Measurements from ENCODE around the gene ZNF669. TPM values are rescaled to one million over a fixed set of nuclear protein-coding genes. Genes with fewer than 3 reads are reported as not detected.
"Not testable (repeated sequence)": the region's sequence is repeated elsewhere in the genome, so short reads cannot be mapped to it uniquely, and the experiment has no call there.

Gene ZNF669
- 7.0 TPM for total RNA-seq
- polyA plus RNA-seq (ENCODE audit: insufficient read depth in 1 of 8, insufficient read length in 8 of 8, low replicate concordance in 1 of 8): 1 to 10 TPM; 4.5 to 7.6 (median 6.0) TPM
- long read RNA-seq, donor 1, partial matches to known transcripts: 0 of 2 reads
- long read RNA-seq, donor 1, other reads (novel, unspliced or antisense): 0 of 2 reads
- long read RNA-seq, donor 2: 0 reads
- long read RNA-seq, donor 3, partial matches to known transcripts: 0 of 3 reads
- long read RNA-seq, donor 3, other reads (novel, unspliced or antisense): 0 of 3 reads
- long read RNA-seq, donor 4, partial matches to known transcripts: 0 of 3 reads
- long read RNA-seq, donor 4, other reads (novel, unspliced or antisense): 0 of 3 reads
- long read RNA-seq, donor 5, partial matches to known transcripts: 0 of 4 reads
- long read RNA-seq, donor 5, other reads (novel, unspliced or antisense): 0 of 4 reads
- long read RNA-seq, donor 6, partial matches to known transcripts: 0 of 2 reads
- long read RNA-seq, donor 6, other reads (novel, unspliced or antisense): 0 of 2 reads
- long read RNA-seq, donor 7, partial matches to known transcripts: 0 of 5 reads
- long read RNA-seq, donor 7, other reads (novel, unspliced or antisense): 0 of 5 reads
- long read RNA-seq, donor 8, partial matches to known transcripts: 0 of 2 reads
- long read RNA-seq, donor 8, other reads (novel, unspliced or antisense): 0 of 2 reads
- long read RNA-seq, donor 9, partial matches to known transcripts: 0 of 1 reads
- long read RNA-seq, donor 9, other reads (novel, unspliced or antisense): 0 of 1 reads
- long read RNA-seq, donor 10, partial matches to known transcripts: 0 of 3 reads
- long read RNA-seq, donor 10, other reads (novel, unspliced or antisense): 0 of 3 reads
- long read RNA-seq, donor 11, partial matches to known transcripts: 0 of 2 reads
- long read RNA-seq, donor 11, other reads (novel, unspliced or antisense): 0 of 2 reads

- peaks cover 20% of the 10 kb centered on the region for H3K36me3 ChIP-seq (ENCODE audit: control insufficient read depth, insufficient read depth, low read length)
- peak within 1 kb of the TSS; percentile 89 for H3K27ac ChIP-seq (ENCODE audit: low read length)
- peak; percentile 99 for DNase-seq
- peaks cover 10% of the 10 kb centered on the region for H3K9me3 ChIP-seq (replicated peaks; ENCODE audit: control insufficient read depth, low read depth, low read length)
- peak within 1 kb of the TSS; percentile 97 for H3K4me3 ChIP-seq (ENCODE audit: low read length)
- H3K27me3 ChIP-seq (ENCODE audit: control insufficient read depth, insufficient read depth, low read length): no peaks in the 10 kb centered on the region
- WGBS (ENCODE audit: insufficient coverage): under 1% methylated on average over 39 of the region's 58 CpGs
- peaks cover 10% of the 10 kb centered on the region for H3K4me1 ChIP-seq (ENCODE audit: control insufficient read depth, insufficient read depth, low read length)
These were observed at the start of gene ZNF669 for GRCh38 chr1:247103859-247104591. ZNF669 (minus strand) TSS chr1:247104356; CDS start chr1:247104199, 157 bp downstream.

DNA sequence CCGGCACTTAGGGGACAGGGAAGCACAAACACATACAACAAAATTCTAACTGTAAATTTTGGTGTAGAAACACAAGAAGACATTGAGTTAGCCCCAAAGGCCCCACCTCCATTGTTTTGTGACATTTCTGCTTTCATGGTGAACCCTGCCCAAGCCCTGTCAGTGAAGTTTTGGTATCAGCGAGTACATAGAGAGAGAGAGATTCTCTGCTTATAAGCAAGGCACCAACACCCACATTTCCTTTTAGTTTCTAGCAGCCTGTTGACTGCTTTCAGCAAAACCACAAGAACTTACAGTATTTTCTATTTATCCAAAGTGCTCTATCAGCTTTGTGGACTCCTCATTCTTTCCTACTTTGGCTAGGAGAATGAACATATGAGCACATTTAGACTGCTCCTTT is 43.6 kb upstream of the ZNF669 start:
- Histone ChIP-seq H3K27me3 (ENCODE audit: control insufficient read depth, insufficient read depth, low read length) (no peaks in the 10 kb centered on the region), H3K9me3 (replicated peaks; ENCODE audit: control insufficient read depth, low read depth, low read length) (peaks cover 49% of the 10 kb centered on the region), H3K4me3 (ENCODE audit: low read length) (no peak overlapping the region), H3K27ac (ENCODE audit: low read length) (no peak overlapping the region), H3K4me1 (ENCODE audit: control insufficient read depth, insufficient read depth, low read length) (no peaks in the 10 kb centered on the region), H3K36me3 (ENCODE audit: control insufficient read depth, insufficient read depth, low read length) (no peaks in the 10 kb centered on the region)
- no peak for DNase-seq
- WGBS (ENCODE audit: insufficient coverage): no CpG with 5 or more reads among the region's 2 CpGs

GRCh38 chr1:247147120-247147519 is 43.0 kb upstream of the ZNF669 start:
- 100% methylated on average over 6 of the region's 10 CpGs for WGBS (ENCODE audit: insufficient coverage)

DNA sequence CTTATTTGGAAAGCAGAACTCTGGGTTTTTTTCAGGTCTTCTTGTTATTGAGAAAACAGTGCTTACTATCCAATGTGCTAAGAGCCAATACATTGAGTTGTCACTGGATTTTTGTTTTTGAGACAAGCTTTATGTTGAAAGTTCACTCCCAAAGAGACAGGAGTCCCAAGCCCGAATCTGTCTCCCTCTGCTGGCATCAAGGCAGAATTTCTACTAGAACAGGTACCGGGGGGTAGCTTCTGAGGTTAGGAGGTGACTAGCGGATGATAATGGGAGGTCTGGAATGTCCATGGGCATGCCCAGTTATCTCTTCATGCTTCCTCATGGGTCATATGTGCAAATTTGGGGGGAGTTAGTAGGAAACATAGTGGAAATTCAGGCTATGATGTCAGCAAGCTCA is 42.5 kb upstream of the ZNF669 start:
- Histone ChIP-seq H3K27ac (ENCODE audit: low read length) (no peak overlapping the region), H3K4me3 (ENCODE audit: low read length) (no peak overlapping the region), H3K27me3 (ENCODE audit: control insufficient read depth, insufficient read depth, low read length) (no peaks in the 10 kb centered on the region), H3K36me3 (ENCODE audit: control insufficient read depth, insufficient read depth, low read length) (peaks cover under 1% of the 10 kb centered on the region), H3K9me3 (replicated peaks; ENCODE audit: control insufficient read depth, low read depth, low read length) (peaks cover 53% of the 10 kb centered on the region), H3K4me1 (ENCODE audit: control insufficient read depth, insufficient read depth, low read length) (no peaks in the 10 kb centered on the region)
- no peak for DNase-seq
- whole genome bisulfite sequencing (ENCODE audit: insufficient coverage): 100% methylated on average over 2 of the region's 3 CpGs

More at GRCh38 chr1:247147120-247147519, 43.0 kb upstream of the ZNF669 start:
- DNase-seq; H3K27ac ChIP-seq (ENCODE audit: low read length); H3K36me3 ChIP-seq (ENCODE audit: control insufficient read depth, insufficient read depth, low read length); H3K27me3 ChIP-seq (ENCODE audit: control insufficient read depth, insufficient read depth, low read length); H3K4me3 ChIP-seq (ENCODE audit: low read length); H3K4me1 ChIP-seq (ENCODE audit: control insufficient read depth, insufficient read depth, low read length): not testable (repeated sequence)
- peaks cover 49% of the 10 kb centered on the region for H3K9me3 ChIP-seq (replicated peaks; ENCODE audit: control insufficient read depth, low read depth, low read length)

DNA sequence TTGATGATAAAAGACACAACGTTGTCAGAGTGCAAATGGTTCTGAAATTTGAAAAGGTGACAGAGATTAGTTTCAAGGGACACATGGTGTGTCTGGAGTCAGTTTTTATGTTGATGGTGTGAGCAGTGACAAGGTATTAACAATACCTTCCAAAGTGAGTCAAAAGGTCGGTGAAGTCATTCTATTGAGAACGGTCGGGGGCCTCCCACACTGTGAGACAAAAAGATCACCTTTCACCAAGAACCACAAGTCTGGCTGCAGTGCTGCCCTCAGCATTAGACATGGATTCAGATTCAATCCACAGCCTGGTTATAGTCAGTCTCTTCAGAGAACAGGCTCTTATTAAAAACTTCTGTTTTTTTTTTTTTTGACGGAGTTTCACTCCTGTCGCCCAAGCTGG is 41.1 kb upstream of the ZNF669 start:
- DNase-seq: no peak
- no peaks in the 10 kb centered on the region for H3K27me3 ChIP-seq (ENCODE audit: control insufficient read depth, insufficient read depth, low read length)
- no peak overlapping the region for H3K4me3 ChIP-seq (ENCODE audit: low read length)
- no peaks in the 10 kb centered on the region for H3K4me1 ChIP-seq (ENCODE audit: control insufficient read depth, insufficient read depth, low read length)
- peaks cover 67% of the 10 kb centered on the region for H3K9me3 ChIP-seq (replicated peaks; ENCODE audit: control insufficient read depth, low read depth, low read length)
- WGBS (ENCODE audit: insufficient coverage): 96% methylated on average over 3 of the region's 6 CpGs
- no peak overlapping the region for H3K27ac ChIP-seq (ENCODE audit: low read length)
- peaks cover 2% of the 10 kb centered on the region for H3K36me3 ChIP-seq (ENCODE audit: control insufficient read depth, insufficient read depth, low read length)

DNA sequence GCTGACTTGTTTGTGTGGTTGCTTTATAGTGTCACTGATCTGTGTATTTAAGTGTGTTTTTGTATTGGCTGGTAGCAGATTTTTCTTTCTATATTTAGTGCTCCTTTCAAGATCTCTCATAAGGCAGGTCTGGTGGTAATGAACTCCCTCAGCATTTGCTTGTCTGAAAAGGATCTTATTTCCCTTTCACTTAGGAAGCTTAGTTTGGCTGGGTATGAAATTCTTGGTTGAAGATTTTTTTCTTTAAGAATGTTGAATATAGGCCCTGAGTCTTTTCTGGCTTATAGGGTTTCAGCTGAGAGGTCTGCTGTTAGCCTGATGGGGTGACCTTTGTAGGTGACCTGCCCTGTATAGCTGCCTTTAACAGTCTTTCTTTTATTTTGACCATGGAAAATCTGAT is 35.4 kb upstream of the ZNF669 start:
- H3K27ac ChIP-seq (ENCODE audit: low read length); H3K4me1 ChIP-seq (ENCODE audit: control insufficient read depth, insufficient read depth, low read length); H3K36me3 ChIP-seq (ENCODE audit: control insufficient read depth, insufficient read depth, low read length); H3K4me3 ChIP-seq (ENCODE audit: low read length); DNase-seq; H3K27me3 ChIP-seq (ENCODE audit: control insufficient read depth, insufficient read depth, low read length): not testable (repeated sequence)
- H3K9me3 ChIP-seq (replicated peaks; ENCODE audit: control insufficient read depth, low read depth, low read length): peaks cover 66% of the 10 kb centered on the region

DNA sequence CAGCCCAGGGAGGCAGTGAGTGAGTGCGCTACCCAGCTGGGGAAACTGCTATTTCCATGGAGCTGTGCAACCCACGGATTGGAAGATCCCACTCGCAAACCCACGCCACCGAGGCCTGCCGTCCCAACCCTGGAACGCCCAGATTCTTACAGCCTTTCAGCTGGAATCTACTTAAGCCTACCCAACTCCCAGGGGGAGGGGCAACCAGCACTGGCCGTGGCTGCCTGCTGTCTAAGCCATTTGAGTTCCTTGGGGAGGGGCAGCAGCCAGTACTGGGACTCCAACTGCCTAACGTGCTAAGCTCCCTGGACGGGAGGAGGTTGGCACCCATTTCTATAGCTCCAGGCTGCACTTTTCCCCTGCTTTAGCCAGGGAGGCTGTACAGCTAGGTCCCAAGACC is 27.1 kb upstream of the ZNF669 start:
- no peak overlapping the region for H3K4me3 ChIP-seq (ENCODE audit: low read length)
- H3K27me3 ChIP-seq (ENCODE audit: control insufficient read depth, insufficient read depth, low read length): no peaks in the 10 kb centered on the region
- peaks cover 41% of the 10 kb centered on the region for H3K9me3 ChIP-seq (replicated peaks; ENCODE audit: control insufficient read depth, low read depth, low read length)
- WGBS (ENCODE audit: insufficient coverage): 98% methylated on average over 9 of the region's 10 CpGs
- no peaks in the 10 kb centered on the region for H3K4me1 ChIP-seq (ENCODE audit: control insufficient read depth, insufficient read depth, low read length)
- no peak for DNase-seq
- H3K36me3 ChIP-seq (ENCODE audit: control insufficient read depth, insufficient read depth, low read length): peaks cover 6% of the 10 kb centered on the region
- H3K27ac ChIP-seq (ENCODE audit: low read length): no peak overlapping the region

DNA sequence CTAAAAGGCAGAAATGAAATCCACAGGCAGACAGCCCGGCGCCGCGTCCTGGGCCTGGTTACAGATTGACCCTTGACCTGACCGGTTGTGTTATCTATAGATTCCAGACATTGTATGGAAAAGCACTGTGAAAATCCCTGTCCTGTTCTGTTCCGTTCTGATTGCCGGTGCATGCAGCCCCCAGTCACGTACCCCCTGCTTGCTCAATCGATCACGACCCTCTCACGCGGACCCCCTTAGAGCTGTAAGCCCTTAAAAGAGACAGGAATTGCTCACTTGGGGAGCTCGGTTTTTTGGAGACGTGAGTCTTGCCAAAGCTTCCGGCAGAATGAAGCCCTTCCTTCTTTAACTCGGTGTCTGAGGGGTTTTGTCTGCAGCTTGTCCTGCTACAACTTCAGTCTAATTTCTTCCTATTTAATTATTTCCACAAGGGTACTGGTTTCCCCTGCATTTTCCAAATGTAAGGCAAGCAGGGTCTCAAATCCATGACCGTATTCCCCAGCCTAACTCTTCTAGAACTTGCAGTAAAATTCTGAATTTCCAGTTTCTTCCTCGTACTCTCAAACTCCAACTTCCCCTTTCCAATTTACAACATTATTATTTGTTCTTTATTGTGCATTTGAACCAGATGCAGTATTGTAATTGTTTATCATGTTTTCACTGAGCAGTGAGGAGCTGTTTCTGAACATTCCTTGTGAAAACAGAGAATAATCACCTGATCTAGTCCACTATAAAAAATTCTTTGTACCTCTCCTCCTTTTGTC is 23.5 kb upstream of the ZNF669 start:
- not testable (repeated sequence) for DNase-seq; H3K4me3 ChIP-seq (ENCODE audit: low read length); H3K4me1 ChIP-seq (ENCODE audit: control insufficient read depth, insufficient read depth, low read length); H3K36me3 ChIP-seq (ENCODE audit: control insufficient read depth, insufficient read depth, low read length); H3K27me3 ChIP-seq (ENCODE audit: control insufficient read depth, insufficient read depth, low read length); H3K27ac ChIP-seq (ENCODE audit: low read length)
- H3K9me3 ChIP-seq (replicated peaks; ENCODE audit: control insufficient read depth, low read depth, low read length): peaks cover 17% of the 10 kb centered on the region
- WGBS (ENCODE audit: insufficient coverage): 16% methylated on average over 5 of the region's 18 CpGs

- H3K4me3 ChIP-seq (ENCODE audit: low read length); DNase-seq; H3K9me3 ChIP-seq (replicated peaks; ENCODE audit: control insufficient read depth, low read depth, low read length); H3K36me3 ChIP-seq (ENCODE audit: control insufficient read depth, insufficient read depth, low read length); H3K4me1 ChIP-seq (ENCODE audit: control insufficient read depth, insufficient read depth, low read length); H3K27ac ChIP-seq (ENCODE audit: low read length); H3K27me3 ChIP-seq (ENCODE audit: control insufficient read depth, insufficient read depth, low read length): not testable (repeated sequence)
- no CpG with 5 or more reads among the region's 46 CpGs for WGBS (ENCODE audit: insufficient coverage)
These were observed 22.4 kb upstream of the ZNF669 start for GRCh38 chr1:247126601-247127000.
